GM12801 (cell line): ENCODE results near the gene KLK10.

Source experiments
- TF ChIP-seq, protein P1 (sequence below): IDR thresholded peaks from one replicate; pipeline ENCODE4 v1.5.1; 2011; ENCODE audit warnings: control low read depth; ENCODE audit not compliant: insufficient read length; ENCODE audit errors: extremely low read depth

KLK10 gene

GRCh38 chr19:51060336-51060735, 40.8 kb upstream of the KLK10 start:
- TF ChIP-seq, protein P1, sequence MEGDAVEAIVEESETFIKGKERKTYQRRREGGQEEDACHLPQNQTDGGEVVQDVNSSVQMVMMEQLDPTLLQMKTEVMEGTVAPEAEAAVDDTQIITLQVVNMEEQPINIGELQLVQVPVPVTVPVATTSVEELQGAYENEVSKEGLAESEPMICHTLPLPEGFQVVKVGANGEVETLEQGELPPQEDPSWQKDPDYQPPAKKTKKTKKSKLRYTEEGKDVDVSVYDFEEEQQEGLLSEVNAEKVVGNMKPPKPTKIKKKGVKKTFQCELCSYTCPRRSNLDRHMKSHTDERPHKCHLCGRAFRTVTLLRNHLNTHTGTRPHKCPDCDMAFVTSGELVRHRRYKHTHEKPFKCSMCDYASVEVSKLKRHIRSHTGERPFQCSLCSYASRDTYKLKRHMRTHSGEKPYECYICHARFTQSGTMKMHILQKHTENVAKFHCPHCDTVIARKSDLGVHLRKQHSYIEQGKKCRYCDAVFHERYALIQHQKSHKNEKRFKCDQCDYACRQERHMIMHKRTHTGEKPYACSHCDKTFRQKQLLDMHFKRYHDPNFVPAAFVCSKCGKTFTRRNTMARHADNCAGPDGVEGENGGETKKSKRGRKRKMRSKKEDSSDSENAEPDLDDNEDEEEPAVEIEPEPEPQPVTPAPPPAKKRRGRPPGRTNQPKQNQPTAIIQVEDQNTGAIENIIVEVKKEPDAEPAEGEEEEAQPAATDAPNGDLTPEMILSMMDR: no peak

DNA sequence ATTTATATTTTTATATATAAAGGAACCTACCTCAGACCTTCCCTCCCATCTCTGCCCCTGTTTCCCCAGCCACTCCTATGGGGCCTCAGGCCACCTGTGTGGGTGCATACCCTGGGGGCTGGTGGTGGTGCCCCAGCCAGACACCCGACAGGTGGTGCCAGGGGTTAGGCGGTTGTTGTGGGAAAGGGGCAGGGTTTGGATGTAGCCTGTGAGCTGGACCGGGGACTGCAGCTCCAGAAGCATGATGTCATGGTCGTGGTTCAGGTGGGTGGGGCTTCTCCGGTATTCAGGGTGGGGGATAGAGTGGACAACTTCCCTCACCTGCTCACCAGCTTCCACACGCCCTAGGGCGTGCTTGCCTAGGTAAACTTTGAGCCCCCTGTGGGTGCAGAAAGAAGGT, 40.2 kb upstream of the KLK10 start:
- TF ChIP-seq, protein P1: no peak

GRCh38 chr19:51055866-51056265, 36.4 kb upstream of the KLK10 start:
- TF ChIP-seq, protein P1: no peak

GRCh38 chr19:51047031-51047335, 27.5 kb upstream of the KLK10 start:
- TF ChIP-seq, protein P1: no peak

DNA sequence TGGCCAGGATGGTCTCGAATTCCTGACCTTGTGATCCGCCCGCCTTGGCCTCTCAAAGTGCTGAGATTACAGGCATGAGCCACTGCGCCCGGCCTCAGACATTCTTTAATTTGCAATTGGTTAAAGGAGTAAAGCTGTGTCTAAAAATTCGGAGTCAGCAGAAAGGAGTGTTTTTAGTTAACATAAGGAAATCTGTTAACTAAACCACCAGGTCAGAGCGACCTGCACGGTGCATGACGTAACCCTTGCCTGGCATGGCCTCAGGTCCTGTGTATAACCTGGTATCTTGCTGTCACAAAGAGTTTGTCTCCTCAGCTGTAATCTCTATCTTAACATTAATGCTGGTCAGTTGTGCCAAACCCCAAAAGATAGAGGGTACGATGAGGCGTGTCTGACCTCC, 24.8 kb upstream of the KLK10 start:
- TF ChIP-seq, protein P1: no peak

GRCh38 chr19:51043497-51043896, 24.0 kb upstream of the KLK10 start:
- TF ChIP-seq, protein P1: no peak

DNA sequence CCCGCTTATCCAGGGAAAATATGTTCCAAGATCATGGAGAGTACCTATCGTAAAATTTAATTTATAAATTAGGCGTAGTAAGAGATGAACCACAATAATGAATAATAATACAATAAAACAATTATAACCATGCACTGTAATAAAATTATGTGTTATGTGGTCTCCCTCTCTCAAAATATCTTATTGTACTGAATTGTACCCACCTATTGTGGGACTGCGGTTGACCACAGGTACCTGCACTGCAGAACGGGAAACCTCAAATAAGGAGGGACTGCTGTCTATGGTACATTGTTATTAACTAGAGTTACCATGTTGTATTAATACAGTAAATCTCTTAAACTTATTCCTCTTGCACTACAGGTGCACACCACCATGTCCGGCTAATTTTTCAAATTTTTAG, 20.6 kb upstream of the KLK10 start:
- TF ChIP-seq, protein P1: no peak

DNA sequence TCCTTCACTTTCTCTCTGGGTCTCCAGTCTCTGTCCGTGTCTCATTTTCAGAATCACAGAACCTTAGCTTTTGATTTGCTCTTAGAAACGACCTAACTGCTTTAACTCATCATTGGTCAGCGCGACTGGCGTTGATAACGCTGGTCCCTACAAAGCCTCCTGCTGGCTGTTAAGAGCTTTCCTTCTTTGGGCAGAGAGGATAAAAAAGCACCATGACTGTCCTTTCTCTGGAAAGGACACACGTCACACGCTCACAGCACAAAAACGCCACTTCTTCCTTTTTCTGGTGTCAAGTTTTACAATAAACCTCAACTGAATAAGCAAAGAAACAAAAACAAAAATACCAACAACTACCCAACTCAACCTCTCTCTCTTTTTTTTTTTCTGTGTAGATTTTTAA, 17.0 kb upstream of the KLK10 start:
- TF ChIP-seq, protein P1: no peak
